GM23338 (cell line): ENCODE measurements around the gene FASN. TPM values are rescaled to one million over a fixed set of nuclear protein-coding genes. Genes with fewer than 3 reads are reported as not detected.

Experiments used
- ATAC-seq: fragments of 200-7000 bp; cut with Tn5 transposase; 3 replicates; pipeline ENCODE4 v1.9.1; 2020
- DNase-seq: peaks from one replicate; pipeline ENCODE4 v3.0.0-alpha.2; 2015; ENCODE audit warnings: low spot score
- H2AFZ ChIP-seq: fragments of 200-600 bp; sonication (generic); 2 replicates; pipeline ENCODE4 v1.8.0; 2016; ENCODE audit warnings: antibody characterized with exemption, mild to moderate bottlenecking, moderate library complexity
- H3F3A ChIP-seq: fragments of 200-600 bp; sonication (generic); replicated peaks from 2 replicates; pipeline ENCODE4 v1.8.0; 2017; ENCODE audit warnings: antibody characterized with exemption, mixed run types, low read depth
- H3K27ac ChIP-seq: fragments of 200-600 bp; sonication (generic); 2 replicates; pipeline ENCODE4 v1.6.1; 2016; ENCODE audit warnings: low read depth
- H3K27me3 ChIP-seq: fragments of 200-600 bp; sonication (generic); 2 replicates; pipeline ENCODE4 v1.8.0; 2016; ENCODE audit warnings: mild to moderate bottlenecking, mixed run types, moderate library complexity; ENCODE audit not compliant: insufficient read depth
- H3K36me3 ChIP-seq: fragments of 200-600 bp; sonication (generic); 2 replicates; pipeline ENCODE4 v1.8.0; 2016; ENCODE audit warnings: mild to moderate bottlenecking; ENCODE audit not compliant: insufficient read depth
- H3K4me1 ChIP-seq: fragments of 200-600 bp; sonication (generic); 2 replicates; pipeline ENCODE4 v1.8.0; 2016; ENCODE audit warnings: mild to moderate bottlenecking, moderate library complexity; ENCODE audit not compliant: insufficient read depth
- H3K4me2 ChIP-seq: fragments of 200-600 bp; sonication (generic); 2 replicates; pipeline ENCODE4 v1.7.1; 2017; ENCODE audit warnings: mixed run types
- H3K4me3 ChIP-seq: fragments of 200-600 bp; sonication (generic); 2 replicates; pipeline ENCODE4 v1.6.1; 2016; ENCODE audit warnings: mixed run types
- H3K79me2 ChIP-seq: fragments of 200-600 bp; sonication (generic); replicated peaks from 2 replicates; pipeline ENCODE4 v1.8.0; 2017; ENCODE audit warnings: mild to moderate bottlenecking; ENCODE audit not compliant: insufficient read depth
- H3K9me2 ChIP-seq: fragments of 200-600 bp; sonication (generic); 2 replicates; pipeline ENCODE4 v1.8.0; 2017; ENCODE audit not compliant: insufficient read depth
- H4K20me1 ChIP-seq: fragments of 200-600 bp; sonication (generic); replicated peaks from 2 replicates; pipeline ENCODE4 v1.8.0; 2017; ENCODE audit warnings: mild to moderate bottlenecking; ENCODE audit not compliant: insufficient read depth
- H3K27ac Mint-ChIP-seq: 2 replicates; pipeline ENCODE4 v1.8.0; 2020; ENCODE audit warnings: inconsistent platforms, mild to moderate bottlenecking, moderate library complexity, mixed read lengths
- H3K27me3 Mint-ChIP-seq: 3 replicates; pipeline ENCODE4 v1.8.0; 2022; ENCODE audit warnings: low read depth, mild to moderate bottlenecking, moderate library complexity, mixed read lengths, inconsistent platforms; ENCODE audit not compliant: insufficient read depth, poor library complexity
- H3K36me3 Mint-ChIP-seq: 3 replicates; pipeline ENCODE4 v1.8.0; 2021; ENCODE audit warnings: low read depth, mild to moderate bottlenecking, inconsistent platforms, moderate library complexity, mixed read lengths
- H3K4me1 Mint-ChIP-seq: 3 replicates; pipeline ENCODE4 v1.8.0; 2020; ENCODE audit warnings: mild to moderate bottlenecking, inconsistent platforms, mixed read lengths
- H3K4me3 Mint-ChIP-seq: 3 replicates; pipeline ENCODE4 v1.8.0; 2021; ENCODE audit warnings: moderate library complexity, mild to moderate bottlenecking, inconsistent platforms, mixed read lengths
- H3K9me3 Mint-ChIP-seq: 3 replicates; pipeline ENCODE4 v1.8.0; 2020; ENCODE audit warnings: moderate library complexity, mild to moderate bottlenecking, inconsistent platforms, mixed read lengths
- CREB1 ChIP-seq: fragments of 250-450 bp; sonication (Bioruptor Pico); IDR thresholded peaks from 2 replicates; pipeline ENCODE4 v1.5.0; 2020; ENCODE audit warnings: low read depth, mild to moderate bottlenecking, moderate library complexity
- ETS1 ChIP-seq: IDR thresholded peaks from 2 replicates; pipeline ENCODE4 v1.6.1; 2016; ENCODE audit warnings: antibody characterized with exemption
- EZH2 ChIP-seq: fragments of 200-600 bp; sonication (generic); IDR thresholded peaks from one replicate; pipeline ENCODE4 v1.8.0; 2017; ENCODE audit warnings: antibody characterized with exemption, mild to moderate bottlenecking, low read depth; ENCODE audit not compliant: unreplicated experiment
- EZH2phosphoT487 ChIP-seq: fragments of 200-600 bp; sonication (generic); IDR thresholded peaks from one replicate; pipeline ENCODE4 v1.8.1; 2018; ENCODE audit warnings: antibody characterized with exemption; ENCODE audit not compliant: unreplicated experiment
- JUNB ChIP-seq: IDR thresholded peaks from one replicate; pipeline ENCODE4 v1.6.1; 2016; ENCODE audit warnings: antibody characterized with exemption; ENCODE audit not compliant: unreplicated experiment
- REST ChIP-seq: IDR thresholded peaks from one replicate; pipeline ENCODE4 v1.6.1; 2018; ENCODE audit warnings: antibody characterized with exemption; ENCODE audit not compliant: unreplicated experiment
- STAT1 ChIP-seq: IDR thresholded peaks from one replicate; pipeline ENCODE4 v1.6.1; 2016; ENCODE audit warnings: antibody characterized with exemption; ENCODE audit not compliant: unreplicated experiment
- ZNF114 ChIP-seq: fragments of 250-450 bp; sonication (Bioruptor Pico); IDR thresholded peaks from 2 replicates; pipeline ENCODE4 v1.5.0; 2020; ENCODE audit warnings: mild to moderate bottlenecking, moderate library complexity
- ZNF331 ChIP-seq: fragments of 250-450 bp; sonication (Bioruptor Pico); IDR thresholded peaks from 2 replicates; pipeline ENCODE4 v1.5.0; 2020; ENCODE audit warnings: low read depth, mild to moderate bottlenecking, moderate library complexity
- polyA plus RNA-seq: library from polyadenylated mRNA; unstranded; fragments of >200 nt; fragmentation: Nextera tagmentation; extraction: Ambion mirVana; gene quantifications from 2 replicates; pipeline ENCODE4 v1.2.1, GENCODE V29; 2016
- total RNA-seq: library from RNA; depleted of rRNA; stranded (reverse); fragments of >200 nt; shearing (Covaris generic); gene quantifications from 2 replicates; pipeline ENCODE4 v1.2.3, GENCODE V29; 2014

FASN gene
- total and polyA plus RNA-seq, 2 experiments from 2014 or later, result 120 to 849 TPM

- TF ChIP-seq REST, result no peak
- TF ChIP-seq JUNB, result no peak
- no peak for TF ChIP-seq STAT1
- no peak for TF ChIP-seq ETS1
- no peak for TF ChIP-seq ZNF331
- no peak for TF ChIP-seq EZH2
- no peak for TF ChIP-seq ZNF114 (CRISPR knock-in tag)
- no peak for TF ChIP-seq EZH2phosphoT487
- no peak for TF ChIP-seq CREB1
These were observed 45.4 kb downstream of the FASN start (continued) for GRCh38 chr17:82052638-82053059.

GRCh38 chr17:82051776-82052637, 46.0 kb downstream of the FASN start, which contains the start of the genes GPS1 and RFNG:
Gene GPS1, plus strand, starts transcription at chr17:82051898. Its CDS starts 34 bp downstream, at chr17:82051932.
Gene RFNG, minus strand, starts transcription at chr17:82051811. Its CDS starts 45 bp downstream, at chr17:82051766.
- H2AFZ ChIP-seq, result no peak within 1 kb of the TSS
- ATAC-seq, result peak; percentile 50
- H3K4me1 ChIP-seq, result no peaks in the 10 kb centered on the region
- DNase-seq, result peak; percentile 82
- H3K79me2 ChIP-seq, result peaks cover 9% of the 10 kb centered on the region; the same call in 1 of the 2 replicates
- Mint-ChIP-seq H3K4me3 (peak within 1 kb of the TSS; percentile 86), H3K4me1 (no peaks in the 10 kb centered on the region; the same call in 2 of the 3 replicates), H3K27ac (no peak within 1 kb of the TSS), H3K27me3 (peaks cover 13% of the 10 kb centered on the region), H3K9me3 (no peaks in the 10 kb centered on the region), H3K36me3 (peaks cover 23% of the 10 kb centered on the region)
- no peaks in the 10 kb centered on the region for H3K9me2 ChIP-seq
- no peak within 1 kb of the TSS for H3K27ac ChIP-seq
- peak within 1 kb of the TSS; percentile 89 for H3K4me3 ChIP-seq
- no peaks in the 10 kb centered on the region for H3K27me3 ChIP-seq
- peaks cover 4% of the 10 kb centered on the region; the same call in 1 of the 2 replicates for H3K36me3 ChIP-seq
- peaks cover 8% of the 10 kb centered on the region; the same call in 1 of the 2 replicates for H4K20me1 ChIP-seq
- H3K4me2 ChIP-seq, result peak within 1 kb of the TSS; percentile 89
- H3F3A ChIP-seq, result 0 out of 2 replicates have a peak, but pooled peaks cover 6% of the 10 kb centered on the region
- TF ChIP-seq STAT1, result no peak
- TF ChIP-seq CREB1, result 0 out of 2 replicates have a peak, but pooled peaks have one; percentile 62
- no peak for TF ChIP-seq JUNB
- TF ChIP-seq REST, result no peak
- TF ChIP-seq EZH2phosphoT487, result no peak
